Measurements from ENCODE around the gene CD53.

- TF ChIP-seq, protein P1, sequence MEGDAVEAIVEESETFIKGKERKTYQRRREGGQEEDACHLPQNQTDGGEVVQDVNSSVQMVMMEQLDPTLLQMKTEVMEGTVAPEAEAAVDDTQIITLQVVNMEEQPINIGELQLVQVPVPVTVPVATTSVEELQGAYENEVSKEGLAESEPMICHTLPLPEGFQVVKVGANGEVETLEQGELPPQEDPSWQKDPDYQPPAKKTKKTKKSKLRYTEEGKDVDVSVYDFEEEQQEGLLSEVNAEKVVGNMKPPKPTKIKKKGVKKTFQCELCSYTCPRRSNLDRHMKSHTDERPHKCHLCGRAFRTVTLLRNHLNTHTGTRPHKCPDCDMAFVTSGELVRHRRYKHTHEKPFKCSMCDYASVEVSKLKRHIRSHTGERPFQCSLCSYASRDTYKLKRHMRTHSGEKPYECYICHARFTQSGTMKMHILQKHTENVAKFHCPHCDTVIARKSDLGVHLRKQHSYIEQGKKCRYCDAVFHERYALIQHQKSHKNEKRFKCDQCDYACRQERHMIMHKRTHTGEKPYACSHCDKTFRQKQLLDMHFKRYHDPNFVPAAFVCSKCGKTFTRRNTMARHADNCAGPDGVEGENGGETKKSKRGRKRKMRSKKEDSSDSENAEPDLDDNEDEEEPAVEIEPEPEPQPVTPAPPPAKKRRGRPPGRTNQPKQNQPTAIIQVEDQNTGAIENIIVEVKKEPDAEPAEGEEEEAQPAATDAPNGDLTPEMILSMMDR (IDR thresholded peaks at IDR 0.05) = no peak
- TF ChIP-seq POLR2A (IDR thresholded peaks at IDR 0.05) = no peak
Observed at GRCh38 chr1:110878993-110879392, 6.0 kb downstream of the CD53 start.

Data from testis (tissue), 2 donors.